Mesenteric fat pad (tissue), 1 donor: ENCODE results near the gene GARRE1. TPM values are rescaled to one million over a fixed set of nuclear protein-coding genes. Genes with fewer than 3 reads are reported as not detected.
"Not testable (repeated sequence)": the region's sequence is repeated elsewhere in the genome, so short reads cannot be mapped to it uniquely, and the experiment has no call there.

Source experiments
- DNase-seq: peaks from one replicate; pipeline ENCODE4 v3.0.0-alpha.2; 2020; ENCODE audit warnings: low spot score
- total RNA-seq: library from RNA; stranded (reverse); fragmentation: NEBNext Ultra II Directional; extraction: Animal tissue kit (Norgen Biotek cat#: 25700); gene quantifications from one replicate; pipeline ENCODE4 v1.2.1, GENCODE V29; 2021
- donor health status: DM: yes; HTN: yes; CAD: no.

The GARRE1 gene
- total RNA-seq, 1 donor from 2014 or later: 37.7 TPM

- DNase-seq: no peak
These were observed 2.6 kb downstream of the GARRE1 start for GRCh38 chr19:34256835-34257558.

- DNase-seq: no peak
These were observed 3.2 kb downstream of the GARRE1 start for GRCh38 chr19:34257559-34257924.

- no peak for DNase-seq
These were observed 5.2 kb downstream of the GARRE1 start for GRCh38 chr19:34259367-34260095.

DNA sequence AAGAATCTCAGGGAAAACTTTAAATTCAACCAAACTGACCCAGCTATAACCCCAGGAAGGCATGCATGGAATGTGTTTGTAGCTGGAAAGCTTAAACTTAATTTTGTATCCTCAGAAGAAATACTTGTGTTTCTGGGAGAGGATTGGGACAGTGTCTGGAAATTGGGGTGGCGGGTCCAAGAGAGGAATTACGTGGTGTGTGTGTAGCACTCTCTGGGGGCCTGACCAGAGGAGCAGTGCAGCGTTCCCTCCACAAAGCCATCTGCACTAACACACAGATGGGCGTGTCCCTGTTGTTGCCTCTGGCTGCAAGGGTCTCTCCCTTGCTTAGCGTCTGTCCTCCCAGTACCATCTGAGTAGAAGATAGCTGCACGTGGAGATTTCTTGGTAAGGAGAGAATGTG, 6.4 kb downstream of the GARRE1 start:
- no peak for DNase-seq

GRCh38 chr19:34261334-34262109, 7.2 kb downstream of the GARRE1 start:
- DNase-seq: no peak

DNA sequence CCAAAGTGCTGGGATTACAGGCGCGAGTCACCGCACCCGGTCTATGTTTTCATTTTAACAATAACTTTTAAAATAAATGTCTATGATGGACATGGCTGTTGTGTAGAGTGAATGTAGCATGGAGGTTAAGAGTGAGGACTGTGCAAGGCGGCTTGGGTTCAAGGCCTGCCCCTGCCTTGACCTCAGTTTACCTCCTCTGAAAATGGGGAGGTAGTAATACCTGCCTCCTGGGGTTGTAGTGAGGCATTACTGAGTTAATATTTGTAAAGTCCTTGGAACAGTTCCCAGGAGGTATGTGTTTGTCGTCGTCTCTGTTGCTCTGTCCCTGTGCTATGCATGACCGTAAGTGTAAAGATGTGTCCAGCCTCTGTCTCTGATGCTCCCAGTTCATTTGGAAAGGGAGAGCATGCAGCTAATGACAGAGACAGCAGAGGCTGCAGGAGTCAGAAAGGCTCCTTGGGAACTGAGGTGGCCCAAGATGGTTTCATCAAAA, 9.4 kb downstream of the GARRE1 start:
- DNase-seq: no peak

DNA sequence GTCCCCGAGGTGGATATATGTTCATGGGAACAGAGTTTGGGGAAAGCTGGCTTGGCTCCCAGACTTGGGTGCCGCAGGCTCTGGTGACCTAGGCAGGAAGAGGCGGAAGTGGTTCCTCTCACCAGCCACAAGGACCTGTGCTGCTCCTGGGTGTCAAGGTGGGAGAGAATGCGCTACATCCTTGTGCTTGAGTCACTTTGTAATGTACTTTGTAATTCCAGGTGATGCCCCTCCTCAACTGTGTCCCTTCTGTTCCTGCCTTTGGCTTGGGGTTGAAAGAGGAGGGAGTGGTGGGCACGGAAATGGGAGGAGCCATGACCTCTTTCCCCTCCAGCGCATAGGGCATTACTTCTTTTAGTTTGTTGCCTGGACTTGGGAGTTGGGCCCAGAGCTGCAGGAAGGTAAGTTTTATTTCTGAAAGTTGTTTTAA, 10.9 kb downstream of the GARRE1 start:
- no peak for DNase-seq

GRCh38 chr19:34269081-34269480, 14.7 kb downstream of the GARRE1 start:
- DNase-seq: no peak

DNA sequence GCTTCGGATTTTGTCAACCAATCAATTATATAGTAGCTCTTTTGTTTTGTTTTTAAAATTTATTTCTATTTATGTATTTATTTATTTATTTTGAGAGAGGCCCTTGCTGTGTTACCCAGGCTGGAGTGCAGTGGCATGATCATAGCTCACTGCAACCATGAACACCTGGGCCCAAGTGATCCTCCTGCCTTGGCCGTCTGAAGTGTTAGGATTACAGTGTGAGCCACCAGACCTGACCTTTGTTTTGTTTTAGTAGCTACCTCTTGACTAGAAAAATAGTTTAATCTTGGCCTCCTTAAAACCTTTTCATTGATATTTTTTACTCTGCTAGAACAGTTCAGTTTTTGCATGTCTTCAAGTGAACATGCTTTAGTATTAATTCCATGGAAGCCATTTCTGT, 15.1 kb downstream of the GARRE1 start:
- DNase-seq: no peak

GRCh38 chr19:34269968-34270621, 15.7 kb downstream of the GARRE1 start:
- no peak for DNase-seq

DNA sequence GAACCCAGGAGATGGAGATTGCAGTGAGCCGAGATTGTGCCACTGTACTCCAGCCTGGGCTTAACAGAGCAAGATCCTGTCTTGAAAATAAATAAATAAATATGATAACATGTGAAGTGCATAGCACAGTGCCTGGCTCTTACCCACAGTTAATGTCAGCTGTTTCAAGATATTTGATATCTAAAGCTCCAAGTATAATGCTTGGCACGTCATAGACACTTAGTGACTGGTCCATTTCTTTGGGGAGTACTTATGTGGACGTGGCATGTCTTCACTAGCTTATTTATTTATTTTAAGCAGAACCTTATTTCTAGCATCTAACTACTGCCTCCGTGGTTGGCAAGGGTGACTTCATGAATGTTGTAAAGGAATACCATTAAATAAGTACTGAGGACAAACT, 18.8 kb downstream of the GARRE1 start:
- no peak for DNase-seq

- no peak for DNase-seq
These were observed 20.0 kb downstream of the GARRE1 start for GRCh38 chr19:34274284-34274826.

DNA sequence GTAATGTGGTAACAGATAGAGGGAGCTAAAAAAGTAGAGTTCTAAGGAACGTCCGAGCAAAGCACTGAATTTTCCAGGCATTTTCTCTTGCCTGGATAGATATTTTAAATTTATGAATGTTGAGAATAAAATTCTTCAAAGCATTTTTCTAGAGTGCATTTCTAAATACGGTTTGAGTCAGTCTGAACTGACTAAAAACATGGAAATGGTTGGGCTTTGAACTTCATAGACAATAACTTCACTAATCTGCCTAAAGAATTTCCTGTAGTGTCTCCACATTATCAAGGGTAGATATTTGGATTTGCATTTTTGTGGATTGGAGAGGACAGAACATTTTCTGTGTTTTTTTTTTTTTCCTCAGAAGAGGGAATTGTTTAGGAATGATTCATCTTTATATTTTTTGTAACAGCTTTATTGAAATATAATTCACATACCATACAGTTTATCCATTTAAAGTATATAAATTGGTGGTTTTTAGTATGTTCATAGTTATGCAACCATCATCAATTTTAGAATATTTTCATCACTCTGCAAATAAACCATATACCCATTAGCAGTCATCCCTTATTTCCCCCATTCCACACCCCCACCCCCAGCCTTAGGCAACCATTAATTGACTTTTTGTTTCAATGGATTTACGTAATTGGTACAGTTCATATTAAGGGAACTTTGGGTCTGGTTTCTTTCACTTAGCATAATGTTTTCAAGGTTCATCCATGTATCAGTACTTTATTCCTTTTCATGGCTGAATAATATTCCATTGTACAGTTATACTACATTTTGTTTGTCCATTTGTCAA, 20.7 kb downstream of the GARRE1 start:
- no peak for DNase-seq

- no peak for DNase-seq
These were observed 21.4 kb downstream of the GARRE1 start for GRCh38 chr19:34275705-34276104.

DNA sequence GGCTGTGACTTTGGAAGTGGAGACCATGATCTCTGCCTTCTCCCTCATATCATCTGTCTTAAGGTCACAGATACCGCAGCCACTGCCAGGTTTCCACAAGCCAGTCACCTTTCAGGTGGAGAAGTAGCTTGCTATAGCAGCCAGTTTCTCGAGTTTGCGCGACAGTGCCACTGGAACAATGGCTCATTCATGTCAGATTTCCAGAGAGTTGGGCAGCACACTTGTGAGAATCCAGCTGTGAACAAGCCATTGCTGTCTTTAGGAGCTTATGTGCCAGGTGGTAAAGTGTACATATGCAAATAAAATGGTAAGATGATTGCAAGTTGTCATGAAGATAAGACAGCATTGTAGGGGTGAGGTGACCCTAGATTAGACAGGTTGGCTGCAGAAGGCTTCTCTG, 22.3 kb downstream of the GARRE1 start:
- DNase-seq: no peak

- DNase-seq: no peak
These were observed 22.9 kb downstream of the GARRE1 start for GRCh38 chr19:34277244-34277643.

DNA sequence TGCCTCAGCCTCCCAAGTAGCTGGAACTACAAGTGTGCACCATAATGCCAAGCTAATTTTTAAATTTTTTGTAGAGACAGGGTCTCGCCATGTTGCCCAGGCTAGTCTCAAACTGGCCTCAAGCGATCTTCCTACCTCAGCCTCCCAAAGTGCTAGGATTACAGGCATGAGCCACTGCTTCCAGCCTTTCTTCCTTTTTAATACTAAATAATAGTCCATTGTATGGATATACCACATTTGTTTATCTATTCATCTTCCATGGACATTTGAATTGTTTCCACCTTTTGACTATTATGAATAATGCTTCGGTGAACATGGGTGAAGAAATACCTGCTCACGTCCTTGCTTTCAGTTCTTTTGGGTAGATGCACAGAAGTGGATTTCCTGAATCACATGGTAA, 24.4 kb downstream of the GARRE1 start:
- no peak for DNase-seq

GRCh38 chr19:34281444-34281843, 27.1 kb downstream of the GARRE1 start:
- not testable (repeated sequence) for DNase-seq

DNA sequence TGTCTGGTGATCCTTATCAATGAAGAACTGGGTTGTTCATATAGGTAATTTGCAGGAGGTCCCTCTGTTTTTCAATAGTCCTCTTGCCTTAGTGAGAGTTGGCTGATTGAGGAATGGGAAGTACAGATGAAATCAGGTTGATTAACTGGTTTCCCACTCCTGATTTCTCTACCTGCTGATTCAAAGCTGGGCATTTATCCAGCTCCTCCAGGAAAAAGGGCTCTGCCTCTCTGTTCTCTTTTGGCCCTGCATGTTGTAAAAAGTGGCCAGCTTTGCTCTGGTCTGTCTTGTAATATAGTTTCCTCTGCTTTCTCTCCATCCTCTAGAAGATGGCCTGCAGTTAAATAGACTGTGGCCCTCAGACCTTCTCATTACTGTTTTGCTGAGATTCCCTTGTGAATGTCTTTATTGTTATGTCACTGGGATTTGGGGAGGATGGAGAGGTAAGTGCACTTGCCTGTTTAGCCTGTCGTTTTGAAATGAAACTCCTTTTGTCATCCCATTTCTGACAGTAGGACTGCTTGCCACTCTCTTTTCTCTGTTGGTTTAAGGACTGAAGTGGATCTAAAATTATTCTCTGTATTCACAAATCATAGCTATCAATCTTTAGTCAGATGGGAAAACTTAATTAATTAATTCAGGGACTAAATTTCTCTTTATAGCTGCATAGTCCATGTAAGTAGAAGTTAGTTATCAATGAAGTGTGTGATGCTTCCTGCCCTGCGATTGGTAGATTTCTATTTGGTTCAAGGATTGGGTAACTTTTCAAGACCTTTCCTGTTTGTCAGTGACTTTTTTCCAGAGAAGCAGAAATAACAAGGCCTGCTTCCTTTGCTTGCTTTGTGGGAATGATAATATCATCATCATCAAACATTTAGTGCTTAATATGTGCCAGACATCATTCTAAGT, 28.5 kb downstream of the GARRE1 start:
- no peak for DNase-seq
